ENCODE results near the gene ELL2.

DNA sequence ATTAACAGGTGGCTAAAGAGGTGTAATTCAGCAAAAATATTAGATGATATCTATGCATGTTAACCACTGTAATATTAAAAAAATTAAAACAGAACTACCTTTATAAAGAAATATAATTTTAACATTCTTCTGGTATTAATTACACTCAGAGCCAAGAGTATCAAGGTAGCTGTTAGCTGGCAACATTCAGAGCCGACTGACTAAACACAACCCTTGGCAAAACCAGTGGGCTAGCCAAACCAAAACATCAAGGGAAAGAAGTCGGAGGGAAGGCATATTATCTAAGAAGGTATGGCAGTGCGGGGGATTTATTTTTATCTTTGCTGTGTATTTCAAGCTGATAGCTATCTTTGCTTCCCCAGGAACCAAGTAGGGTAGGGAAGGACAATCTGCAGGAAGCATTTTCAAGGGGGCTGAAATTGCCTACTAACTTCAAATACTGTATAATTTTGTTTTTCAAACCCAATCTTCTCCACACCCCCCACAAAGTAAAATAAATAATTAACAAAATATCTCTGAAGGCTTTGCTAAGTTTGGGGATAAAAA is 24.0 kb downstream of the ELL2 start:
- TF ChIP-seq POLR2A (IDR thresholded peaks at IDR 0.05) = no peak
- TF ChIP-seq, protein P1, sequence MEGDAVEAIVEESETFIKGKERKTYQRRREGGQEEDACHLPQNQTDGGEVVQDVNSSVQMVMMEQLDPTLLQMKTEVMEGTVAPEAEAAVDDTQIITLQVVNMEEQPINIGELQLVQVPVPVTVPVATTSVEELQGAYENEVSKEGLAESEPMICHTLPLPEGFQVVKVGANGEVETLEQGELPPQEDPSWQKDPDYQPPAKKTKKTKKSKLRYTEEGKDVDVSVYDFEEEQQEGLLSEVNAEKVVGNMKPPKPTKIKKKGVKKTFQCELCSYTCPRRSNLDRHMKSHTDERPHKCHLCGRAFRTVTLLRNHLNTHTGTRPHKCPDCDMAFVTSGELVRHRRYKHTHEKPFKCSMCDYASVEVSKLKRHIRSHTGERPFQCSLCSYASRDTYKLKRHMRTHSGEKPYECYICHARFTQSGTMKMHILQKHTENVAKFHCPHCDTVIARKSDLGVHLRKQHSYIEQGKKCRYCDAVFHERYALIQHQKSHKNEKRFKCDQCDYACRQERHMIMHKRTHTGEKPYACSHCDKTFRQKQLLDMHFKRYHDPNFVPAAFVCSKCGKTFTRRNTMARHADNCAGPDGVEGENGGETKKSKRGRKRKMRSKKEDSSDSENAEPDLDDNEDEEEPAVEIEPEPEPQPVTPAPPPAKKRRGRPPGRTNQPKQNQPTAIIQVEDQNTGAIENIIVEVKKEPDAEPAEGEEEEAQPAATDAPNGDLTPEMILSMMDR (IDR thresholded peaks at IDR 0.05) = no peak
